Glomerular visceral epithelial cell (primary cell): ENCODE results near the gene RELB.
"Not testable (repeated sequence)": the region's sequence is repeated elsewhere in the genome, so short reads cannot be mapped to it uniquely, and the experiment has no call there.

ENCODE experiments used
- DNase-seq: peaks from one replicate; pipeline ENCODE4 v3.0.0-alpha.2; 2016; ENCODE audit errors: extremely low spot score

RELB gene

GRCh38 chr19:44986389-44986788, 14.9 kb upstream of the RELB start:
- DNase-seq = no peak

- no peak for DNase-seq
Observed at GRCh38 chr19:44987148-44987675, 14.1 kb upstream of the RELB start.

- DNase-seq = no peak
Observed at GRCh38 chr19:44988273-44988672, 13.0 kb upstream of the RELB start.

DNA sequence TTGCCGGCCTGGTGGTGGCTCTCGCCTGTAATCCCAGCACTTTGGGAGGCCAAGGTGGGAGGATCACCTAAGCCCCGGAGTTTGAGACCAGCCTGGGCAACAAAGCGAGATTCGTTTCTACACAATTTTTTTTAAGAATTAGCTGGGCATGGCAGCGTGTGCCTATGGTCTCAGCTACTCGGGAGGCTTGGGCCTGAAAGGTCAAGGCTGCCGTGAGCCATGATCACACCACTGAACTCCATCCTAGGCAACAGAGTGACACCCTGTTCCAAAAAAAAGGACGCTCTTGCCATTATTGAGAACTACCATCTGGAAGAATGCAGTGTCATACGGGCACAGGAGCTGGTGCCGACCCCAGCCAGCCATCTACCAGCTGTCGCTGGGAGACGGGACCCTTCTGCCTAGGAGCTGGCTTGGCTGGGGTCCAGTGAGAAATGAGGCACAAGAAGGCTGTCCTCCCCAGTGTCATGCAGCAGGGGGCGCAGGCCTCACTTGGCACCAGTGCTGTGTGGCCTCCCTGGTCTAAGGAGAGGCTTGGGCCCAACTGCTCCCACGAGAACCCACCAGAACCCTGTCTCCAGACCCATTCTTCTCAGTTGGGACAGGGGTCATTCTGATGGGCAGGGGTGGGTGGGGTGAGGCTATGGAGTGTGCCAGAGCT, 12.2 kb upstream of the RELB start:
- peak; percentile 51 for DNase-seq

DNA sequence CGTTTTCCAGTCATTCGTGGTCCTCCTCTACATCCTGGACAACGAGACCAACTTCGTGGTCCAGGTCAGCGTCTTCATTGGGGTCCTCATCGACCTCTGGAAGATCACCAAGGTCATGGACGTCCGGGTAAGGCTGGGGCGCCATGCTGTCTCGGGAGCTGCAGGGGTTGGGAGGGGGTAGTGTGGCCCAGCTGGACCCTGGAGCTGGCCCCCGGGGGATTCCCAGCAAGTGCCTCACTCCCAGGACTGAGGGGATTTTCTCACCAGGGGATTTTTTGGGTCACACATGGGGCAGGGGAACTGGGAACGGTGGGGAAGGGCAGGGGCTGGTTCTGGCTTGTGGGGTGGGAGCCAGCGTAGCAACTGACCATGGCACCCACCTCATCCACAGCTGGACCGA, 10.8 kb upstream of the RELB start:
- DNase-seq = no peak

DNA sequence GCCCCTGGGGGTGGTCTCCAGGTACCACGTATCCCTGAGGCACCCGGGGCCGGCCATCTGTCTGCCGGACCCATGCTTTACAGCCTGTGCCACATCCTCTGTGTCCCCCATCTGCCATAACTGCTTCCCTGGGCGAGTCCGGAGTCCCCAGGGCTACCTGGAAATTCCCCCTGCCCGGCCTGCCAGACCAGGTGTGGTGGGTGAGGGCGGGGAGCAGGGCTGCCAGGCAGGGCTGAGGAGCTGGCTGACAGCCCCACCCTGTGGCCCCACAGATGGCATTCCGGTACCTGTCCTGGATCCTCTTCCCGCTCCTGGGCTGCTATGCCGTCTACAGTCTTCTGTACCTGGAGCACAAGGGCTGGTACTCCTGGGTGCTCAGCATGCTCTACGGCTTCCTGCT, 10.3 kb upstream of the RELB start:
- no peak for DNase-seq

- DNase-seq = no peak
Observed at GRCh38 chr19:44992336-44993163, 8.7 kb upstream of the RELB start.

DNA sequence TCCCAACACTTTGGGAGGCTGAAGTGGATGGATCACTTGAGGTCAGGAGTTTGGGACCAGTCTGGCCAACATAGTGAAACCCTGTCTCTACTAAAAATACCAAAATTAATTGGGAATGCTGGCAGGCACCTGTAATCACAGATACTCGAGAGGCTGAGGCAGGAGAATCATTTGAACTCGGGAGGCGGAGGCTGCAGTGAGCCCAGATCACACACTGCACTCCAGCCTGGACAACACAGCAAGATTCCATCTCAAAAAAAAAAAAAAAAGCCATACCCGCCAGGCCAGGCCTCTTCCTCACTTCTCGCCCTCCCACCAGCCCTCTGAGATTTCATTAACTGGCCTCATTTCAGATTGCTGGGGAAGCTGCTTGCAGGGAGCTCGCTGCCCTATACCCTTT, 7.7 kb upstream of the RELB start:
- DNase-seq = no peak

GRCh38 chr19:44993926-44994537, 7.2 kb upstream of the RELB start:
- no peak for DNase-seq

GRCh38 chr19:44998025-44998424, 3.2 kb upstream of the RELB start:
- no peak for DNase-seq

- not testable (repeated sequence) for DNase-seq
Observed at GRCh38 chr19:44999131-44999925, 1.9 kb upstream of the RELB start.

DNA sequence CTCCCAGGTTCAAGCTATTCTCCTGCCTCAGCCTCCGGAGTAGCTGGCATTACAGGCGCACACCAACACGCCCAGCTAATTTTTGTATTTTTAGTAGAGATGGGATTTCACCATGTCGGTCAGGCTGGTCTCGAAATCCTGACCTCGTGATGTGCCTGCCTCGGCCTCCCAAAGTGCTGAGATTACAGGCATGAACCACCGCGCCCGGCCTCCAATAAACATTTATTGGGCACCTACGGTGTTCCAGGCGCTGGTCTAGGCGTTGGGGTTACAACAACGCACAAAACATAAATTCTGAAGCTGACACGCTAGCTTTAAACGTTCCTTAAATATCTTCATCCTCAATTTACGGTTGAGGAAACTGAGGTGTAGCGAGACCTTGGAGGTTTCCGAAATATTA, 599 bp upstream of the RELB start:
- not testable (repeated sequence) for DNase-seq

DNA sequence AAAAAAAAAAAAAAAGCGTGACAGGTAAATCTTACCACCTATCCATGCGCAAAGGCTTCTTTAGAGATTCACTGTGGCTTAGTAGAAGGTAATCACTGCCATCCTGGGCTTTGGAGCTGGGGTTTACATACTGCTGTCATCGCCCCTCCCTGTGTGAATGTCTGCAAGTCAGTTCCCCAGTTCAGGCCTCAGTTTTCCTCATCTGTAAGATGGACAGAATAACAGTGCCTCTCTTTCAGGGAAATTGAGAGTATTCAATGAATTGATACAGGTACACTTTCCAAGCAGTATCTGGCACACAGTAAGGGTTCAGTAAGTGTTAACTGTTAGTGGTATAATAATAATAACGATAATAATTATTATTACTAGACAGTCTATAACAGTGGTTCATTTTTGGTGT, 2.2 kb downstream of the RELB start:
- DNase-seq = no peak

DNA sequence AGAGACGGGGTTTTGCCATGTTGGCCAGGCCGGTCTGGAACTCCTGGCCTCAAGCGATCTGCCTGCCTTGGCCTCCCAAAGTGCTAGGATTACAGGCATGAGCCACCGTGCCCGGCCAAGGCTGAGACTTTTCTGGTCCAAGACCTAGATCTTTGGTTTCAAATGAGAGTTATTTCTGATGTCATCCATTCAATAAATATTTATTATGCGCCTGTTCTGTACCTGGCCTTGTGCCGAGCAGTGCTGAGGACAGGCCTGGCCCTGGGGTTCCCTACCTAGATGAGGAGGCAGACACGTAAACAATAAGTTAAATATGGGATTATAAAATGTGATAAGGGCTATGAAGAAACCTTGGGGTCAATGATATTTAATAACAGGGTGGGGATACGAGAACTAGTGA, 4.5 kb downstream of the RELB start:
- no peak for DNase-seq

DNA sequence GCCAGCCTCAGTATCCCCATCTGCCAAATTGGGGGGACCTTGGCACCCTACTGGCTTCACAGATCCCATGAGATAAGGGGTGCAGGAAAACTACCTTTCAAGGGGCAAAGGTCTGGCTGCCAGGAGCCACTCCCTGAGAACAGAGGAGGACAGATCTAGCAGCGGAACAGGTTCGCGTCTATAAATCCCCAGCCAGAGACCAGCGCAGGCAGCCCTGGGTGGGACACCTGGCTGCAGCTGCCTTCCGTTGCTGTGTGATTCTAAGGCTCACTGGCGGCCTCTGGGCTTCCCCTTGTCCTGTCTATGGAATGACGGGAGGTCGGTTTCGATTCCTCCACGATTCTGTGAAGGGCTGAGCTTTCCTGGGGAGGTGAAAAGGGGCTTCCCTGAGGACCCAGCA, 7.3 kb downstream of the RELB start:
- no peak for DNase-seq

GRCh38 chr19:45009625-45010255, 8.5 kb downstream of the RELB start:
- DNase-seq = no peak

- no peak for DNase-seq
Observed at GRCh38 chr19:45010306-45010705, 9.0 kb downstream of the RELB start.

DNA sequence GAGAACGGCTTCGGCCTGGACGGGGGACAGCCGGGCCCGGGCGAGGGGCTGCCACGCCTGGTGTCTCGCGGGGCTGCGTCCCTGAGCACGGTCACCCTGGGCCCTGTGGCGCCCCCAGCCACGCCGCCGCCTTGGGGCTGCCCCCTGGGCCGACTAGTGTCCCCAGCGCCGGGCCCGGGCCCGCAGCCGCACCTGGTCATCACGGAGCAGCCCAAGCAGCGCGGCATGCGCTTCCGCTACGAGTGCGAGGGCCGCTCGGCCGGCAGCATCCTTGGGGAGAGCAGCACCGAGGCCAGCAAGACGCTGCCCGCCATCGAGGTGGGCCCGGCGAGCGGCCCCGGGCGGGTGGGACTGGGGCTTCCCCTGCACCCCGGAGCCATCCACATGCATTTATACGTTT, 10.7 kb downstream of the RELB start:
- no peak for DNase-seq

GRCh38 chr19:45016388-45017314, 15.4 kb downstream of the RELB start:
- peak; percentile 63 for DNase-seq

- DNase-seq = no peak
Observed at GRCh38 chr19:45019187-45019586, 17.9 kb downstream of the RELB start.
